Testis (tissue), 2 donors: ENCODE data around the gene MOB4.

Source experiments
- CTCF ChIP-seq, 3 experiments: fragments of 450-650 bp in 2 of 3; fragments of 200-600 bp in 1 of 3; sonication (generic) in 1 of 3; IDR thresholded peaks; one replicate each; pipeline ENCODE4 v1.5.1; 2016 to 2019; ENCODE audit warnings: antibody characterized with exemption in 3 of 3, mild to moderate bottlenecking in 2 of 3, moderate library complexity in 1 of 3
- POLR2A ChIP-seq: fragments of 450-650 bp; IDR thresholded peaks from one replicate; pipeline ENCODE4 v1.6.1; 2017; ENCODE audit warnings: antibody characterized with exemption, mild to moderate bottlenecking, moderate library complexity

- no peak for TF ChIP-seq CTCF (IDR thresholded peaks at IDR 0.05)
- TF ChIP-seq POLR2A: no peak
These were observed 15.2 kb upstream of the MOB4 start for GRCh38 chr2:197500503-197501131.
